Prostate gland (tissue), 2 donors: ENCODE data around the gene TNK2. TPM values are rescaled to one million over a fixed set of nuclear protein-coding genes. Genes with fewer than 3 reads are reported as not detected.
A peak's percentile ranks its signal among the peaks of the same experiment; 100 is the strongest.

ENCODE experiments used
- DNase-seq: peaks from one replicate; pipeline ENCODE4 v3.0.0-alpha.2; 2019; ENCODE audit warnings: low spot score
- H3K27ac ChIP-seq, 2 donors: fragments of 200-600 bp; sonication (generic); 2 replicates each; pipeline ENCODE4 v1.5.1; 2017 to 2019
- H3K27me3 ChIP-seq: fragments of 200-600 bp; sonication (generic); replicated peaks from 2 replicates; pipeline ENCODE4 v1.5.1; 2019; ENCODE audit not compliant: insufficient read depth
- H3K36me3 ChIP-seq, 2 donors: fragments of 200-600 bp; sonication (generic); 1 replicate in 1 of 2; 2 replicates in 1 of 2; pipeline versions ENCODE4 v1.5.1 to v1.8.1; 2017 to 2019
- H3K4me1 ChIP-seq: fragments of 200-600 bp; sonication (generic); replicated peaks from 2 replicates; pipeline ENCODE4 v1.5.1; 2019
- H3K4me3 ChIP-seq, 2 donors: fragments of 200-600 bp; sonication (generic); 2 replicates each; pipeline ENCODE4 v1.5.1; 2017 to 2019
- H3K9me3 ChIP-seq: fragments of 200-600 bp; sonication (generic); 2 replicates; pipeline ENCODE4 v1.5.1; 2017
- CTCF ChIP-seq, 4 experiments: fragments of 200-600 bp in 2 of 4; fragments of 450-650 bp in 2 of 4; sonication (generic) in 2 of 4; IDR thresholded peaks; 1 replicate in 3 of 4; 2 replicates in 1 of 4; pipeline ENCODE4 v1.5.1; 2016 to 2019; ENCODE audit warnings: antibody characterized with exemption in 4 of 4, mild to moderate bottlenecking in 2 of 4, moderate library complexity in 2 of 4
- POLR2A ChIP-seq: fragments of 450-650 bp; IDR thresholded peaks from one replicate; pipeline ENCODE4 v1.6.1; 2016; ENCODE audit warnings: antibody characterized with exemption, mild to moderate bottlenecking
- POLR2AphosphoS5 ChIP-seq: sonication (generic); formaldehyde crosslinking; IDR thresholded peaks from one replicate; pipeline ENCODE4 v1.6.1; 2017; ENCODE audit warnings: antibody characterized with exemption
- WGBS: methylation state at CpG from one replicate; pipeline ENCODE4 v1.1.5; 2018; 5-methylcytosine and 5-hydroxymethylcytosine counted together
- intact Hi-C: fragments of 100-400 bp; cut with DNase I; formaldehyde crosslinking; loops from one replicate; pipeline ENCODE4 v1.14.2; 2022
- total RNA-seq, 2 donors: library from RNA; depleted of rRNA; stranded (reverse); fragments of >200 nt; gene quantifications; one replicate each; pipeline ENCODE4 v1.1.0, GENCODE V29; 2016

Gene TNK2
- total RNA-seq, 2 donors from 2014 or later: 34.9 to 100 TPM

GRCh38 chr3:195860456-195860855, 47.9 kb downstream of the TNK2 start:
- Histone ChIP-seq H3K4me1 (peaks cover 2% of the 10 kb centered on the region), H3K9me3 (no peaks in the 10 kb centered on the region), H3K36me3 (no peaks in the 10 kb centered on the region), H3K27me3 (no peaks in the 10 kb centered on the region), H3K4me3 (no peak overlapping the region), H3K27ac (peak overlapping the region; percentile 59 to 64)
- intact Hi-C loops: loop anchor here (5.0 kb wide), 1 partner anchor 52 kb away; no protein-coding TSS in a partner anchor
- DNase-seq: no peak
- 36% methylated on average over 6 of the region's 6 CpGs for WGBS
- no peak for TF ChIP-seq CTCF (IDR thresholded peaks at IDR 0.05)
- no peak for TF ChIP-seq POLR2A
- TF ChIP-seq POLR2AphosphoS5: no peak

GRCh38 chr3:195859846-195860411, 48.4 kb downstream of the TNK2 start:
- Histone ChIP-seq H3K4me3 (no peak overlapping the region), H3K36me3 (no peaks in the 10 kb centered on the region), H3K27me3 (no peaks in the 10 kb centered on the region), H3K9me3 (no peaks in the 10 kb centered on the region), H3K4me1 (peaks cover 4% of the 10 kb centered on the region), H3K27ac (peak overlapping the region; percentile 59 to 64)
- WGBS: 48% methylated on average over 23 of the region's 23 CpGs
- TF ChIP-seq POLR2A: no peak
- intact Hi-C loops: loop anchor here (5.0 kb wide), 1 partner anchor 52 kb away; no protein-coding TSS in a partner anchor
- DNase-seq: no peak

- Histone ChIP-seq H3K4me1 (peaks cover 9% of the 10 kb centered on the region), H3K27me3 (no peaks in the 10 kb centered on the region), H3K4me3 (peak overlapping the region in 1 of 2 donors; percentile 12), H3K36me3 (no peaks in the 10 kb centered on the region), H3K27ac (peak overlapping the region; percentile 59 to 64), H3K9me3 (no peaks in the 10 kb centered on the region)
- TF ChIP-seq POLR2A: no peak
- peak; percentile 80 for TF ChIP-seq POLR2AphosphoS5
- peak; percentile 88 to 98 (median 96) for TF ChIP-seq CTCF (IDR thresholded peaks at IDR 0.05)
- peak; percentile 73 for DNase-seq
- WGBS: 7% methylated on average over 21 of the region's 21 CpGs
- intact Hi-C loops: no loop called here
Observed at GRCh38 chr3:195859061-195859845, 49.1 kb downstream of the TNK2 start.

- intact Hi-C loops: no loop called here
- TF ChIP-seq POLR2AphosphoS5: no peak
- TF ChIP-seq POLR2A: no peak
- TF ChIP-seq CTCF (IDR thresholded peaks at IDR 0.05): no peak
- DNase-seq: no peak
- WGBS: 85% methylated on average over 15 of the region's 15 CpGs
- H3K9me3 ChIP-seq: no peaks in the 10 kb centered on the region
- no peaks in the 10 kb centered on the region for H3K27me3 ChIP-seq
- no peaks in the 10 kb centered on the region for H3K36me3 ChIP-seq
- peak overlapping the region; percentile 31 to 77 for H3K27ac ChIP-seq
- peaks cover 9% of the 10 kb centered on the region for H3K4me1 ChIP-seq
- no peak overlapping the region for H3K4me3 ChIP-seq
Observed at GRCh38 chr3:195856410-195857084, 51.8 kb downstream of the TNK2 start.
